Liver (tissue), 9 donors: ENCODE data around the gene FCHO2. TPM values are rescaled to one million over a fixed set of nuclear protein-coding genes. Genes with fewer than 3 reads are reported as not detected.
A peak's percentile ranks its signal among the peaks of the same experiment; 100 is the strongest.

Source experiments
- DNase-seq: peaks from one replicate; pipeline ENCODE4 v3.0.0-alpha.2; 2017; ENCODE audit warnings: low spot score
- H3K27ac ChIP-seq, 2 donors: one replicate each; pipeline ENCODE4 v1.7.0; 2013; ENCODE audit warnings: inconsistent platforms in 2 of 2, low read length in 2 of 2, control low read depth in 1 of 2, low read depth in 1 of 2, mild to moderate bottlenecking in 1 of 2
- H3K27me3 ChIP-seq, 4 donors: one replicate each; pipeline versions ENCODE4 v1.6.1 to v1.7.0; 2013; ENCODE audit warnings: low read length in 3 of 4, inconsistent platforms in 1 of 4, mild to moderate bottlenecking in 1 of 4, moderate library complexity in 1 of 4; ENCODE audit not compliant: control insufficient read depth in 4 of 4, insufficient read depth in 4 of 4
- H3K36me3 ChIP-seq, 4 donors: one replicate each; pipeline versions ENCODE4 v1.6.1 to v1.7.0; 2013; ENCODE audit warnings: low read length in 3 of 4, mild to moderate bottlenecking in 3 of 4, low read depth in 1 of 4, moderate library complexity in 1 of 4; ENCODE audit not compliant: control insufficient read depth in 4 of 4, insufficient read depth in 3 of 4
- H3K4me1 ChIP-seq, 4 donors: one replicate each; pipeline versions ENCODE4 v1.6.1 to v1.7.0; 2013; ENCODE audit warnings: low read length in 3 of 4, mild to moderate bottlenecking in 3 of 4, moderate library complexity in 1 of 4; ENCODE audit not compliant: control insufficient read depth in 4 of 4, insufficient read depth in 4 of 4
- H3K4me3 ChIP-seq, 3 donors: one replicate each; pipeline versions ENCODE4 v1.6.1 to v1.7.0; 2013; ENCODE audit warnings: low read length in 3 of 3, control low read depth in 1 of 3, low read depth in 1 of 3, mild to moderate bottlenecking in 1 of 3
- H3K9ac ChIP-seq, 2 donors: one replicate each; pipeline ENCODE4 v1.7.0; 2013; ENCODE audit warnings: low read length in 2 of 2, mild to moderate bottlenecking in 2 of 2, moderate library complexity in 2 of 2, control low read depth in 1 of 2, low read depth in 1 of 2
- H3K9me3 ChIP-seq, 4 donors: one replicate each; pipeline versions ENCODE4 v1.6.1 to v1.7.0; 2013; ENCODE audit warnings: low read length in 3 of 4; ENCODE audit not compliant: control insufficient read depth in 4 of 4
- EGR1 ChIP-seq, 2 donors: IDR thresholded peaks; 2 replicates each; pipeline ENCODE4 v1.6.1; 2016 to 2018; ENCODE audit warnings: antibody characterized with exemption in 2 of 2, low read depth in 2 of 2
- FOXA1 ChIP-seq: IDR thresholded peaks from 2 replicates; pipeline ENCODE4 v1.6.1; 2016; ENCODE audit warnings: antibody characterized with exemption
- FOXA2 ChIP-seq: IDR thresholded peaks from 2 replicates; pipeline ENCODE4 v1.6.1; 2016; ENCODE audit warnings: antibody characterized with exemption
- GABPA ChIP-seq, 2 donors: IDR thresholded peaks in 1 of 2; conservative IDR thresholded peaks in 1 of 2; 2 replicates each; pipeline ENCODE4 v1.6.1; 2016; ENCODE audit warnings: antibody characterized with exemption in 2 of 2, mild to moderate bottlenecking in 1 of 2, moderate library complexity in 1 of 2
- HNF4A ChIP-seq, 2 donors: conservative IDR thresholded peaks; 2 replicates each; pipeline ENCODE4 v1.6.1; 2016; ENCODE audit warnings: antibody characterized with exemption in 2 of 2, mild to moderate bottlenecking in 2 of 2
- HNF4G ChIP-seq: IDR thresholded peaks from 2 replicates; pipeline ENCODE4 v1.6.1; 2016; ENCODE audit warnings: antibody characterized with exemption
- JUND ChIP-seq, 2 donors: IDR thresholded peaks; 2 replicates each; pipeline ENCODE4 v1.6.1; 2016; ENCODE audit warnings: antibody characterized with exemption in 2 of 2
- NR2F2 ChIP-seq: IDR thresholded peaks from 2 replicates; pipeline ENCODE4 v1.6.1; 2016; ENCODE audit warnings: antibody characterized with exemption
- RAD21 ChIP-seq, 2 donors: IDR thresholded peaks; 2 replicates each; pipeline ENCODE4 v1.6.1; 2016; ENCODE audit warnings: antibody characterized with exemption in 2 of 2, mild to moderate bottlenecking in 2 of 2
- RXRA ChIP-seq, 2 donors: IDR thresholded peaks; 2 replicates each; pipeline ENCODE4 v1.6.1; 2017 to 2018; ENCODE audit warnings: antibody characterized with exemption in 2 of 2, mild to moderate bottlenecking in 1 of 2
- SP1 ChIP-seq: IDR thresholded peaks from 2 replicates; pipeline ENCODE4 v1.6.1; 2018; ENCODE audit warnings: antibody characterized with exemption, mild to moderate bottlenecking
- TAF1 ChIP-seq: conservative IDR thresholded peaks from 2 replicates; pipeline ENCODE4 v1.6.1; 2016; ENCODE audit warnings: antibody characterized with exemption, mild to moderate bottlenecking
- YY1 ChIP-seq: IDR thresholded peaks from 2 replicates; pipeline ENCODE4 v1.6.1; 2016; ENCODE audit warnings: antibody characterized with exemption, mild to moderate bottlenecking
- WGBS: extraction: QIAGEN DNeasy Blood & Tissue Kit; methylation state at CpG from one replicate; pipeline ENCODE4 v1.1.7; 2013; 5-methylcytosine and 5-hydroxymethylcytosine counted together
- polyA plus RNA-seq, 2 donors: library from polyadenylated mRNA; stranded (reverse) in 1 of 2; unstranded in 1 of 2; fragments of 200-250 nt in 1 of 2; fragments of >200 nt in 1 of 2; fragmentation: Nextera tagmentation in 1 of 2; extraction: Ambion mirVana in 1 of 2; gene quantifications; one replicate each; pipeline versions ENCODE4 v1.2.1 to v1.2.3, GENCODE V29; 2013 to 2015
- total RNA-seq, 2 donors: library from RNA; depleted of rRNA; stranded (reverse); fragments of >200 nt; gene quantifications; one replicate each; pipeline ENCODE4 v1.2.3, GENCODE V29; 2014
- TF ChIP-seq, protein P1 (sequence below): IDR thresholded peaks from 2 replicates; pipeline ENCODE4 v1.6.1; 2016; ENCODE audit warnings: antibody characterized with exemption
- TF ChIP-seq, protein P2 (sequence below): IDR thresholded peaks from 2 replicates; pipeline ENCODE4 v1.6.1; 2016; ENCODE audit warnings: antibody characterized with exemption, mild to moderate bottlenecking
- TF ChIP-seq, protein P3 (sequence below): IDR thresholded peaks from 2 replicates; pipeline ENCODE4 v1.6.1; 2016; ENCODE audit warnings: antibody characterized with exemption
- donor health status: healthy.
- donor health status: healthy.
- donor health status: healthy.
- donor health status: healthy.
- donor health status: healthy.

FCHO2 gene
- total and polyA plus RNA-seq, 4 donors: 5.3 to 37.5 (median 9.3) TPM

DNA sequence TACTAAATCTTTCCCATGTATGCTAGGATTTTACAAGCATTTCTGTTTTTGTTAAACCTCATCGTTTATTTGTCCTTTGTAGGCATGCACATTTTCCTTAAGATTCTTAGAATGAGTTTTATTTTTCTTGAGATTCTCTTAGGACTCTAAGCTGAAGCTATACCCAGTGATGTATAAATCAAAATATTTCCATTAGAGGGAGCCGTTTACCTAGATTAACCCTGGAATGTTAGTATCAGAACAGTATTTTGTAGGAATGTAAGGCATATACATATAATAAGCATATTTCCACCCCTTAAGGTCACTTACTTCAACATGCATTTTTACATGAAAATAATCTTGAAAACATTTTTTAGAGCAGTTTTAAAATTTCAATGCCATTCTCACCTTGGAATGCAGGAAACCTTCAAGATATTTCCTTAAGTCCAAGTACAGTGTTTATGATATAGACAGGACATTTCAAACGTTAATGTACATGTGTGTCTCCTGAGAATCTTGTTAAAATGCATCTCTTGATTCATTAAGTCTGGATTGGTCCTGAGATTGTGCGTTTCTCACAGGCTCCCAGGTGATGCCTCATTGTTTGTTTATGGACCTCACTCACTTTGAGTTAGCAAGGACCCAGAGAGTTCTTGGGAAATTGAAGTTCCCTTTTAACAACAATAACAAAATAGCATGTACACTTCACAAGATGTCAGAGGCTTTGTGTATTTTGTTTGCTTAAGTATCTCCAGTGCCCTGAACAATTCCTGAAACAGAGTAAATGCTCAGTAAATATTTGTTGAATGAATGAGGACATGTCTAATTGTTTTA lies 34.9 kb upstream of the FCHO2 start:
- no peak overlapping the region for H3K27ac ChIP-seq
- no peaks in the 10 kb centered on the region for H3K27me3 ChIP-seq
- no peaks in the 10 kb centered on the region for H3K36me3 ChIP-seq
- no peak for DNase-seq
- H3K4me3 ChIP-seq: no peak overlapping the region
- WGBS: 21% methylated on average over 4 of the region's 4 CpGs
- TF ChIP-seq HNF4A (conservative IDR thresholded peaks at IDR 0.05): no peak
- peak; percentile 69 to 76 for TF ChIP-seq RAD21 (IDR thresholded peaks at IDR 0.05)
- TF ChIP-seq FOXA2: no peak
- H3K4me1 ChIP-seq: peaks cover 0 to 3% (median 0%) of the 10 kb centered on the region in 4 donors
- no peaks in the 10 kb centered on the region for H3K9me3 ChIP-seq
- H3K9ac ChIP-seq: no peak overlapping the region

DNA sequence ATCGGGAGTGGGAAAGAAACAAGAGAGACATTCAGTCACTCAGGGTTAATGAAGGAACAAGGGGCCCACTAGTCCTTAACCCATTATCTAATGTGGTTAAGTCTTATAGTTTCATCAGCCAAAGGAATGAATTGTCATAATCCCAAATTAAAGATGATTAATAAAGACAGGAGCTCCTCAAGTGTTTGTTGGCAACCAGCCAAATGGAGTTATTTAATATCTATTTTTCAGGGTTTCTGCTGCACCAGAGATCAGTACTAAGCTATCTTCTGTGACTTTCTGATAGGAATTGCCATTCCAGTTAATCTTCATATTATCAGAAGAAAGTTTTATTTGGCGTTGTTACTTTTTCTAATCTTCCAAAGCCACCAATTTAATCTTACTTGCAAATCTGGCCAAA lies 34.0 kb upstream of the FCHO2 start:
- no peaks in the 10 kb centered on the region for H3K9me3 ChIP-seq
- TF ChIP-seq RXRA (IDR thresholded peaks at IDR 0.05) (no peak), YY1 (no peak), EGR1 (IDR thresholded peaks at IDR 0.05; ENCODE audit: low read depth in 2 of 2) (no peak), JUND (IDR thresholded peaks at IDR 0.05) (no peak), TAF1 (no peak), FOXA2 (no peak), NR2F2 (no peak), RAD21 (IDR thresholded peaks at IDR 0.05) (no peak)
- TF ChIP-seq, protein P1, sequence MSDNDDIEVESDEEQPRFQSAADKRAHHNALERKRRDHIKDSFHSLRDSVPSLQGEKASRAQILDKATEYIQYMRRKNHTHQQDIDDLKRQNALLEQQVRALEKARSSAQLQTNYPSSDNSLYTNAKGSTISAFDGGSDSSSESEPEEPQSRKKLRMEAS: no peak
- TF ChIP-seq, protein P2, sequence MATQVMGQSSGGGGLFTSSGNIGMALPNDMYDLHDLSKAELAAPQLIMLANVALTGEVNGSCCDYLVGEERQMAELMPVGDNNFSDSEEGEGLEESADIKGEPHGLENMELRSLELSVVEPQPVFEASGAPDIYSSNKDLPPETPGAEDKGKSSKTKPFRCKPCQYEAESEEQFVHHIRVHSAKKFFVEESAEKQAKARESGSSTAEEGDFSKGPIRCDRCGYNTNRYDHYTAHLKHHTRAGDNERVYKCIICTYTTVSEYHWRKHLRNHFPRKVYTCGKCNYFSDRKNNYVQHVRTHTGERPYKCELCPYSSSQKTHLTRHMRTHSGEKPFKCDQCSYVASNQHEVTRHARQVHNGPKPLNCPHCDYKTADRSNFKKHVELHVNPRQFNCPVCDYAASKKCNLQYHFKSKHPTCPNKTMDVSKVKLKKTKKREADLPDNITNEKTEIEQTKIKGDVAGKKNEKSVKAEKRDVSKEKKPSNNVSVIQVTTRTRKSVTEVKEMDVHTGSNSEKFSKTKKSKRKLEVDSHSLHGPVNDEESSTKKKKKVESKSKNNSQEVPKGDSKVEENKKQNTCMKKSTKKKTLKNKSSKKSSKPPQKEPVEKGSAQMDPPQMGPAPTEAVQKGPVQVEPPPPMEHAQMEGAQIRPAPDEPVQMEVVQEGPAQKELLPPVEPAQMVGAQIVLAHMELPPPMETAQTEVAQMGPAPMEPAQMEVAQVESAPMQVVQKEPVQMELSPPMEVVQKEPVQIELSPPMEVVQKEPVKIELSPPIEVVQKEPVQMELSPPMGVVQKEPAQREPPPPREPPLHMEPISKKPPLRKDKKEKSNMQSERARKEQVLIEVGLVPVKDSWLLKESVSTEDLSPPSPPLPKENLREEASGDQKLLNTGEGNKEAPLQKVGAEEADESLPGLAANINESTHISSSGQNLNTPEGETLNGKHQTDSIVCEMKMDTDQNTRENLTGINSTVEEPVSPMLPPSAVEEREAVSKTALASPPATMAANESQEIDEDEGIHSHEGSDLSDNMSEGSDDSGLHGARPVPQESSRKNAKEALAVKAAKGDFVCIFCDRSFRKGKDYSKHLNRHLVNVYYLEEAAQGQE: no peak
- no peaks in the 10 kb centered on the region for H3K27me3 ChIP-seq
- no peak overlapping the region for H3K27ac ChIP-seq
- peaks cover 0 to 3% (median 0%) of the 10 kb centered on the region in 4 donors for H3K4me1 ChIP-seq
- no peak overlapping the region for H3K4me3 ChIP-seq
- no peak overlapping the region for H3K9ac ChIP-seq
- WGBS: 89% methylated on average over 2 of the region's 2 CpGs
- no peaks in the 10 kb centered on the region for H3K36me3 ChIP-seq
- no peak for DNase-seq

DNA sequence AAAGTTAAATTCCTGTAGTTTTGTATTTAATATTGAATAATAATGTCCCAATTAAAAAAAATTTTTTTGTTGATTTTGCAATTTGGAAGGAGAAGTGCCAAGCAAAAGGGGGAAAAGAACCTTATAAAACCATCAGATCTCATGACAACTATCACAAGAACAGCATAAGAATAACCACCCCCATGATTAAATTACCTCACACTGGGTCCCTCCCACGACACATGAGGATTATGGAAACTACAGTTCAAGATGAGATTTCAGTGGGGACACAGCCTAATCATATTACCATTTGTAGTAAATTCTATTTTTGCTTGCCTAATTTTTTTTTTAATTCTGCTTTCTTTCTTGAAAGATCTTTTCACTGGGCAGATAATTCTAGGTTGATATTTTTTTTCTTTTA lies 33.4 kb upstream of the FCHO2 start:
- Histone ChIP-seq H3K4me3 (no peak overlapping the region), H3K9ac (no peak overlapping the region), H3K4me1 (peaks cover 0 to 3% (median 0%) of the 10 kb centered on the region in 4 donors), H3K9me3 (no peaks in the 10 kb centered on the region), H3K27ac (no peak overlapping the region), H3K27me3 (no peaks in the 10 kb centered on the region), H3K36me3 (no peaks in the 10 kb centered on the region)
- WGBS: 87% methylated on average over 1 of the region's 1 CpG
- no peak for DNase-seq
- no peak for TF ChIP-seq FOXA1
- no peak for TF ChIP-seq YY1
- no peak for TF ChIP-seq HNF4A (conservative IDR thresholded peaks at IDR 0.05)
- TF ChIP-seq, protein P1: no peak
- no peak for TF ChIP-seq GABPA (IDR thresholded peaks at IDR 0.05 in 1 of 2, conservative IDR thresholded peaks at IDR 0.05 in 1 of 2)
- TF ChIP-seq, protein P3, sequence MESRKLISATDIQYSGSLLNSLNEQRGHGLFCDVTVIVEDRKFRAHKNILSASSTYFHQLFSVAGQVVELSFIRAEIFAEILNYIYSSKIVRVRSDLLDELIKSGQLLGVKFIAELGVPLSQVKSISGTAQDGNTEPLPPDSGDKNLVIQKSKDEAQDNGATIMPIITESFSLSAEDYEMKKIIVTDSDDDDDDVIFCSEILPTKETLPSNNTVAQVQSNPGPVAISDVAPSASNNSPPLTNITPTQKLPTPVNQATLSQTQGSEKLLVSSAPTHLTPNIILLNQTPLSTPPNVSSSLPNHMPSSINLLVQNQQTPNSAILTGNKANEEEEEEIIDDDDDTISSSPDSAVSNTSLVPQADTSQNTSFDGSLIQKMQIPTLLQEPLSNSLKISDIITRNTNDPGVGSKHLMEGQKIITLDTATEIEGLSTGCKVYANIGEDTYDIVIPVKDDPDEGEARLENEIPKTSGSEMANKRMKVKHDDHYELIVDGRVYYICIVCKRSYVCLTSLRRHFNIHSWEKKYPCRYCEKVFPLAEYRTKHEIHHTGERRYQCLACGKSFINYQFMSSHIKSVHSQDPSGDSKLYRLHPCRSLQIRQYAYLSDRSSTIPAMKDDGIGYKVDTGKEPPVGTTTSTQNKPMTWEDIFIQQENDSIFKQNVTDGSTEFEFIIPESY: no peak
- no peak for TF ChIP-seq NR2F2
- no peak for TF ChIP-seq FOXA2
- TF ChIP-seq JUND (IDR thresholded peaks at IDR 0.05): no peak
- TF ChIP-seq, protein P2: no peak
- no peak for TF ChIP-seq RAD21 (IDR thresholded peaks at IDR 0.05)
- no peak for TF ChIP-seq RXRA (IDR thresholded peaks at IDR 0.05)
- TF ChIP-seq SP1: no peak
- no peak for TF ChIP-seq EGR1 (IDR thresholded peaks at IDR 0.05; ENCODE audit: low read depth in 2 of 2)
- TF ChIP-seq HNF4G: no peak
